AG04450 (cell line): ENCODE measurements around the gene OTUD4. TPM values are rescaled to one million over a fixed set of nuclear protein-coding genes. Genes with fewer than 3 reads are reported as not detected.

Experiments
- CTCF ChIA-PET: fragments of 300-600, 350-600 bp; formaldehyde crosslinking; extraction: SDS; loops from one replicate; lab custom pipeline; 2022; ENCODE audit warnings: antibody characterized with exemption, inconsistent platforms; lab: Charles Lee
- POLR2A ChIA-PET: fragments of 350-600 bp; formaldehyde crosslinking; extraction: SDS; loops from one replicate; lab custom pipeline; 2021; ENCODE audit warnings: antibody characterized with exemption, inconsistent platforms; lab: Yijun Ruan, JAX
- DNase-seq: peaks from one replicate; pipeline ENCODE4 v3.0.0-alpha.2; 2011; ENCODE audit warnings: low read depth, low spot score
- H3K27ac ChIP-seq: one replicate; pipeline ENCODE4 v1.5.1; 2012; ENCODE audit warnings: low read depth, low read length, control low read depth
- H3K27me3 ChIP-seq: one replicate; pipeline ENCODE4 v1.6.0; 2012; ENCODE audit warnings: low read length; ENCODE audit not compliant: control insufficient read depth, insufficient read depth
- H3K4me3 ChIP-seq: 2 replicates; pipeline ENCODE4 v1.5.1; 2011; ENCODE audit warnings: mild to moderate bottlenecking, low read depth, low read length, control low read depth
- H3K9me3 ChIP-seq: 2 replicates; pipeline ENCODE4 v1.5.1; 2012; ENCODE audit warnings: low read length; ENCODE audit not compliant: control insufficient read depth, insufficient read depth
- CTCF ChIP-seq: IDR thresholded peaks from 2 replicates; pipeline ENCODE4 v1.5.1; 2011; ENCODE audit warnings: low read depth, low read length, control low read depth, inconsistent platforms
- polyA plus RNA-seq: library from polyadenylated mRNA; depleted of rRNA; stranded (reverse); fragments of >200 nt; gene quantifications from 2 replicates; pipeline ENCODE4 v1.2.3, GENCODE V29; 2011

Gene OTUD4
- polyA plus RNA-seq, 1 experiment, result 27.1 TPM

GRCh38 chr4:145199051-145199716 is 18.8 kb upstream of the OTUD4 start:
- ChIA-PET POLR2A (no interaction called here), CTCF (interaction anchor here (1.0 to 1.6 kb wide), 4 partner anchors 10 to 417 kb away, joined by 4 to 8 read pairs (median 5); no protein-coding TSS in a partner anchor)
- H3K4me3 ChIP-seq, result no peak overlapping the region
- no peaks in the 10 kb centered on the region for H3K9me3 ChIP-seq
- no peak for DNase-seq
- H3K27ac ChIP-seq, result no peak overlapping the region
- no peak for TF ChIP-seq CTCF
- peaks cover 9% of the 10 kb centered on the region for H3K27me3 ChIP-seq

- Histone ChIP-seq H3K27ac (no peak overlapping the region), H3K27me3 (peaks cover 9% of the 10 kb centered on the region), H3K9me3 (no peaks in the 10 kb centered on the region), H3K4me3 (no peak overlapping the region)
- TF ChIP-seq CTCF, result no peak
- DNase-seq, result no peak
- POLR2A ChIA-PET, result no interaction called here
- CTCF ChIA-PET, result no interaction called here
Measured at GRCh38 chr4:145196747-145197146, 16.4 kb upstream of the OTUD4 start.

GRCh38 chr4:145195167-145195952 is 15.0 kb upstream of the OTUD4 start:
- Histone ChIP-seq H3K9me3 (no peaks in the 10 kb centered on the region), H3K27ac (no peak overlapping the region), H3K4me3 (no peak overlapping the region), H3K27me3 (peaks cover 9% of the 10 kb centered on the region)
- no peak for TF ChIP-seq CTCF
- DNase-seq, result no peak
- CTCF ChIA-PET, result interaction anchor here (1.2 kb wide), 1 partner anchor 21 kb away, joined by 3 read pairs; no protein-coding TSS in a partner anchor
- POLR2A ChIA-PET, result no interaction called here

- POLR2A ChIA-PET, result no interaction called here
- no peak for DNase-seq
- H3K4me3 ChIP-seq, result no peak overlapping the region
- H3K27me3 ChIP-seq, result peaks cover 3% of the 10 kb centered on the region
- TF ChIP-seq CTCF, result no peak
- H3K27ac ChIP-seq, result no peak overlapping the region
- no peaks in the 10 kb centered on the region for H3K9me3 ChIP-seq
- CTCF ChIA-PET, result no interaction called here
Measured at GRCh38 chr4:145189981-145190380, 9.6 kb upstream of the OTUD4 start.

- Histone ChIP-seq H3K27ac (no peak overlapping the region), H3K27me3 (peaks cover 3% of the 10 kb centered on the region), H3K4me3 (no peak overlapping the region), H3K9me3 (no peaks in the 10 kb centered on the region)
- no peak for DNase-seq
- no peak for TF ChIP-seq CTCF
- CTCF ChIA-PET, result interaction anchor here (0.7 to 5.0 kb wide), 2 partner anchors 371 to 430 kb away, joined by 7 to 18 read pairs; no protein-coding TSS in a partner anchor
- POLR2A ChIA-PET, result no interaction called here
Measured at GRCh38 chr4:145186729-145187128, 6.3 kb upstream of the OTUD4 start.
